Testis (tissue), 3 donors: Measurements from ENCODE around the gene SLC35B1. TPM values are rescaled to one million over a fixed set of nuclear protein-coding genes. Genes with fewer than 3 reads are reported as not detected.

Experiments used
- DNase-seq: peaks from one replicate; pipeline ENCODE4 v3.0.0-alpha.2; 2019
- H3K27ac ChIP-seq, 2 donors: fragments of 200-600 bp; sonication (generic); one replicate each; pipeline ENCODE4 v1.5.1; 2019
- H3K27me3 ChIP-seq: fragments of 200-600 bp; sonication (generic); one replicate; pipeline ENCODE4 v1.5.1; 2019
- H3K36me3 ChIP-seq: fragments of 200-600 bp; sonication (generic); one replicate; pipeline ENCODE4 v1.5.1; 2017; ENCODE audit warnings: low read depth; ENCODE audit errors: missing control alignments
- H3K4me1 ChIP-seq: fragments of 200-600 bp; sonication (generic); one replicate; pipeline ENCODE4 v1.5.1; 2019
- H3K4me3 ChIP-seq, 2 donors: fragments of 200-600 bp; sonication (generic); one replicate each; pipeline ENCODE4 v1.5.1; 2017 to 2019
- H3K9me3 ChIP-seq: fragments of 200-600 bp; sonication (generic); one replicate; pipeline ENCODE4 v1.5.1; 2017
- CTCF ChIP-seq, 3 experiments: fragments of 450-650 bp in 2 of 3; fragments of 200-600 bp in 1 of 3; sonication (generic) in 1 of 3; IDR thresholded peaks; one replicate each; pipeline ENCODE4 v1.5.1; 2016 to 2019; ENCODE audit warnings: antibody characterized with exemption in 3 of 3, mild to moderate bottlenecking in 2 of 3, moderate library complexity in 1 of 3
- POLR2A ChIP-seq: fragments of 450-650 bp; IDR thresholded peaks from one replicate; pipeline ENCODE4 v1.6.1; 2017; ENCODE audit warnings: antibody characterized with exemption, mild to moderate bottlenecking, moderate library complexity
- WGBS, 2 donors: methylation state at CpG; one replicate each; pipeline ENCODE4 v1.1.5; 2018; 5-methylcytosine and 5-hydroxymethylcytosine counted together
- intact Hi-C: fragments of 100-400 bp; cut with DNase I; formaldehyde crosslinking; loops from one replicate; pipeline ENCODE4 v1.15.1; 2023; ENCODE audit warnings: low total_unique reads
- polyA plus RNA-seq: library from polyadenylated mRNA; stranded (reverse); fragments of 350-450 nt; fragmentation: Illumina TruSeq; extraction: RNeasy Lipid Tissue Mini Kit (QIAGEN cat#74804); gene quantifications from one replicate; pipeline ENCODE4 v1.2.3, GENCODE V29; 2014; ENCODE audit warnings: low read depth, low replicate concordance; ENCODE audit not compliant: insufficient read depth
- total RNA-seq, 2 donors: library from RNA; depleted of rRNA; stranded (reverse); fragments of >200 nt; gene quantifications; one replicate each; pipeline ENCODE4 v1.2.3, GENCODE V29; 2016

SLC35B1 gene
- total and polyA plus RNA-seq, 3 donors from 2014 or later = 39.9 to 66.3 (median 45.4) TPM

GRCh38 chr17:49698005-49698404, 9.8 kb downstream of the SLC35B1 start:
- no peaks in the 10 kb centered on the region for H3K9me3 ChIP-seq
- peak overlapping the region in 1 of 2 donors; percentile 37 for H3K27ac ChIP-seq
- 46 to 56% methylated on average over 6 of the region's 6 CpGs for WGBS, 2 donors
- DNase-seq = no peak
- intact Hi-C loops = no loop called here
- no peaks in the 10 kb centered on the region for H3K4me1 ChIP-seq
- TF ChIP-seq POLR2A = no peak
- TF ChIP-seq CTCF (IDR thresholded peaks at IDR 0.05) = no peak
- no peak overlapping the region for H3K4me3 ChIP-seq
- no peaks in the 10 kb centered on the region for H3K27me3 ChIP-seq
- H3K36me3 ChIP-seq = no peaks in the 10 kb centered on the region

- no peaks in the 10 kb centered on the region for H3K36me3 ChIP-seq
- 84 to 85% methylated on average over 8 of the region's 8 CpGs for WGBS, 2 donors
- no peak overlapping the region for H3K4me3 ChIP-seq
- H3K27me3 ChIP-seq = no peaks in the 10 kb centered on the region
- no peak for DNase-seq
- H3K27ac ChIP-seq = no peak overlapping the region
- intact Hi-C loops = no loop called here
- no peaks in the 10 kb centered on the region for H3K4me1 ChIP-seq
- no peak for TF ChIP-seq POLR2A
- TF ChIP-seq CTCF (IDR thresholded peaks at IDR 0.05) = no peak
- no peaks in the 10 kb centered on the region for H3K9me3 ChIP-seq
Measured at GRCh38 chr17:49696233-49696761, 11.5 kb downstream of the SLC35B1 start.

DNA sequence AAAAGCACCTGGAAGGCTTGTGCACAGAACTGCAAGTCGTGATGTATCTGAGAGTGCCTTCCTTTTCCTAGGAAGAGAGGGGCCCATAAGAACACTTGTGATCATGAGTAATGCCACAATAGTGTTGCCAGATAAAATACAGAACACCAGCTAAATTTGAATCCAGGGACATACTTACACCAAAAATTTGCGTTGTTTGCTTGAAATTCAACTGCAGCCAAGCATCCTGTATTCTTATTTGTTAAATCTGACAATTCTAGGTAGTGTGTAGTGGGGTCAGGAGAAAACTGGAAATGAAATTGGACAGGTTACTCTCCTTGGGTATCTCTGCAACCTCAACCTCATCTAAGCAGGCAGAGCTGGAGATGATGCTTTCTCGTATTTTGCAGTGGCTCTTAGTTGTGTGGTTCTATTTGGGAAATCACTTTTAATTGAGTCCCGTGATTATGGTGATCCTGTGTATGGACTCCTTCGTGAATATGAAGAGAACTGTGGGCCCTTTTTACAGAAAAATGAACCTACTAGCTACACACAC, 12.0 kb downstream of the SLC35B1 start:
- Histone ChIP-seq H3K27me3 (no peaks in the 10 kb centered on the region), H3K4me1 (peaks cover 2% of the 10 kb centered on the region), H3K4me3 (no peak overlapping the region), H3K9me3 (no peaks in the 10 kb centered on the region), H3K27ac (no peak overlapping the region), H3K36me3 (no peaks in the 10 kb centered on the region)
- intact Hi-C loops = no loop called here
- TF ChIP-seq POLR2A = no peak
- no peak for TF ChIP-seq CTCF (IDR thresholded peaks at IDR 0.05)
- no peak for DNase-seq
- 54% methylated on average over 5 of the region's 5 CpGs for WGBS, 2 donors

DNA sequence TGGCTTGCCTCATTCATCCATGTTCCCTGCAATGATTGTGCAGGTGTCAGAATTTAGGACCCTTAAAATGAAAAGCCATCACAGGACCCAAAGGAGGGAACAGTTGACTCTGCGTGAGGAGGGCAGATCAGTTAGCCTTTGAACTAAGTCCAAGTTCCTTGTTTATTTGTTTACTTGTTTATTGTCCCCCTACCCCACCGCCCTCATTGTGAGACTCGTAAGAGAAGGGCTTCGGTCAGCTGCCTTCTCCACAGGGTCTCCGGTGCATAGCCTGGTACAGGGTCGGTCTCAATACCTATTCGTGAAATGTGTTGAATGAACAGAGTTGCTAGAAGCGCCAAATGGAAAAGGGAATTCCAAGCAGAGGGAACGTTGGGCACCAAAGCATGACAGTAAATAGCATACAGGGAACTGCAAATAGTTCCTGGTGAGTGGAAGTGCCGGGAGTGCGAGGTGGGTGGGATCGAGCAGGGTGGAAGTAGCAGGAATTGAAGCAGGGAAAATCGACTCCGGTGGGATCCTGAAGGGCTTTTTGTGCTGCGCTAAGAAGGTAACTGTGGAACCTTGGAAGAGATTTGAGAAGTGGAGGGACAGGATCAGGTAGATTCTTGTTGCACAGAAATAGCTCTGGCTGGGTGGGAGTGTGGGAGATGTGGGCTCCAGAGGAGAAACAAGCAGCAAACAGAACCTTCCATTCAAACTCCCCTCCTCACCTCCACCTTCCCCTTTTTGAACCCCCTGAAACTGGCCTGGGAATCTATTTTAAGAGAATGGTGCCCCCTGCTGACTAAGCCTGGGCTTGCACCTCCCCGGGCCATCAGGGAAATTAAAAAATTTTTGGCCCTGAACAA, 12.7 kb downstream of the SLC35B1 start:
- Histone ChIP-seq H3K27me3 (no peaks in the 10 kb centered on the region), H3K27ac (no peak overlapping the region), H3K9me3 (no peaks in the 10 kb centered on the region), H3K4me3 (no peak overlapping the region), H3K4me1 (peaks cover 5% of the 10 kb centered on the region), H3K36me3 (no peaks in the 10 kb centered on the region)
- 25 to 28% methylated on average over 16 of the region's 16 CpGs for WGBS, 2 donors
- peak; percentile 81 for DNase-seq
- TF ChIP-seq POLR2A (no peak), CTCF (IDR thresholded peaks at IDR 0.05) (peak; percentile 88 to 93 (median 92))
- intact Hi-C loops = loop anchor here (5.0 kb wide), 1 partner anchor 123 kb away; no protein-coding TSS in a partner anchor
